HCT116 (cell line): ENCODE measurements around the gene UBA5. TPM values are rescaled to one million over a fixed set of nuclear protein-coding genes. Genes with fewer than 3 reads are reported as not detected.

Source experiments
- ATAC-seq: fragments of 200-7000 bp; cut with Tn5 transposase; 2 replicates; pipeline ENCODE4 v1.9.1; 2020; ENCODE audit warnings: mild to moderate bottlenecking, moderate library complexity
- BruUV-seq: library from RNA; stranded (reverse); fragments of 400-500 nt; replicated peaks from 2 replicates; lab custom pipeline; 2021; lab: Mats Ljungman, UMichigan
- CTCF ChIA-PET: fragments of 300-600 bp; sonication (Branson Sonifier 250); formaldehyde crosslinking; loops from one replicate; lab custom pipeline; 2021; ENCODE audit warnings: antibody characterized with exemption; lab: Charles Lee
- POLR2A ChIA-PET: fragments of 300-600, 350-600 bp; sonication (Branson Sonifier 250); formaldehyde crosslinking; loops from one replicate; lab custom pipeline; 2021; ENCODE audit warnings: antibody characterized with exemption; lab: Charles Lee
- RAD21 ChIA-PET, 2 experiments: fragments of 300-600 bp; sonication (Branson Sonifier 250); formaldehyde crosslinking; loops; one replicate each; lab custom pipeline; 2023; ENCODE audit warnings: low total read pairs in 2 of 2; ENCODE audit not compliant: uncharacterized antibody in 2 of 2, unreplicated experiment in 2 of 2, low non-redundant PET in 1 of 2; lab: Charles Lee
- DNase-seq: peaks from one replicate; pipeline ENCODE4 v3.0.0-alpha.2; 2010; ENCODE audit warnings: low read depth, low spot score
- H2AFZ ChIP-seq: fragments of 200-600 bp; shearing (Covaris generic), sonication (generic); 2 replicates; pipeline ENCODE4 v1.6.1; 2017; ENCODE audit warnings: low read depth, mixed run types, mixed read lengths, antibody characterized with exemption, low read length; ENCODE audit not compliant: poor library complexity, severe bottlenecking
- H3K27ac ChIP-seq: 2 replicates; pipeline ENCODE4 v1.5.1; 2012; ENCODE audit warnings: low read depth, low read length
- H3K27me3 ChIP-seq: fragments of 200-600 bp; sonication (generic); 2 replicates; pipeline ENCODE4 v1.6.1; 2016; ENCODE audit warnings: mixed run types, low read length, mixed read lengths; ENCODE audit not compliant: insufficient read depth
- H3K36me3 ChIP-seq, 2 experiments: fragments of 200-500 bp in 1 of 2; fragments of 200-600 bp in 1 of 2; sonication (Bioruptor generic) in 1 of 2; sonication (generic) in 1 of 2; 2 replicates each; pipeline versions ENCODE4 v1.5.1 to v1.6.1; 2014 to 2016; ENCODE audit warnings: low read length in 2 of 2, inconsistent platforms in 1 of 2, mixed read lengths in 1 of 2, mixed run types in 1 of 2; ENCODE audit not compliant: insufficient read depth in 2 of 2, control insufficient read depth in 1 of 2
- H3K4me1 ChIP-seq, 2 experiments: fragments of 200-600 bp in 1 of 2; sonication (generic) in 1 of 2; 2 replicates each; pipeline versions ENCODE4 v1.5.1 to v1.6.1; 2012 to 2017; ENCODE audit warnings: low read length in 2 of 2, inconsistent platforms in 1 of 2, mild to moderate bottlenecking in 1 of 2, mixed read lengths in 1 of 2, mixed run types in 1 of 2, moderate library complexity in 1 of 2; ENCODE audit not compliant: insufficient read depth in 2 of 2, control insufficient read depth in 1 of 2
- H3K4me2 ChIP-seq: fragments of 200-600 bp; sonication (generic); 2 replicates; pipeline ENCODE4 v1.6.1; 2017; ENCODE audit warnings: mixed run types, low read length, mixed read lengths
- H3K4me3 ChIP-seq, 2 experiments: fragments of 200-600 bp in 1 of 2; sonication (generic) in 1 of 2; replicated peaks in 1 of 2; 2 replicates each; pipeline ENCODE4 v1.5.1; 2011 to 2016; ENCODE audit warnings: low read length in 2 of 2, control low read depth in 1 of 2, low read depth in 1 of 2, mild to moderate bottlenecking in 1 of 2, mixed read lengths in 1 of 2, mixed run types in 1 of 2
- H3K79me2 ChIP-seq: fragments of 200-600 bp; sonication (generic); 2 replicates; pipeline ENCODE4 v1.6.1; 2017; ENCODE audit warnings: mild to moderate bottlenecking, mixed run types, low read length, moderate library complexity, mixed read lengths; ENCODE audit not compliant: insufficient read depth
- H3K9ac ChIP-seq: fragments of 200-600 bp; sonication (generic); 2 replicates; pipeline ENCODE4 v1.6.1; 2016; ENCODE audit warnings: low read length, mixed read lengths
- H3K9me2 ChIP-seq: fragments of 200-600 bp; sonication (generic), shearing (Covaris generic); 2 replicates; pipeline ENCODE4 v1.6.1; 2017; ENCODE audit warnings: mixed run types, mild to moderate bottlenecking, moderate library complexity; ENCODE audit not compliant: insufficient read depth
- H3K9me3 ChIP-seq, 2 experiments: fragments of 200-500 bp in 1 of 2; fragments of 200-600 bp in 1 of 2; sonication (Bioruptor generic) in 1 of 2; sonication (generic) in 1 of 2; 2 replicates each; pipeline ENCODE4 v1.6.1; 2014 to 2017; ENCODE audit warnings: low read length in 2 of 2, mixed read lengths in 2 of 2, inconsistent platforms in 1 of 2, low read depth in 1 of 2, mild to moderate bottlenecking in 1 of 2, mixed run types in 1 of 2, moderate library complexity in 1 of 2; ENCODE audit not compliant: control insufficient read depth in 1 of 2, insufficient read depth in 1 of 2
- H4K20me1 ChIP-seq: fragments of 200-600 bp; sonication (generic), shearing (Covaris generic); 2 replicates; pipeline ENCODE4 v1.6.1; 2017; ENCODE audit warnings: mixed run types, mild to moderate bottlenecking, moderate library complexity; ENCODE audit not compliant: insufficient read depth
- ATF3 ChIP-seq: IDR thresholded peaks from 2 replicates; pipeline ENCODE4 v1.6.1; 2012
- CBX3 ChIP-seq: IDR thresholded peaks from 2 replicates; pipeline ENCODE4 v1.6.1; 2012; ENCODE audit warnings: low read depth
- ELF1 ChIP-seq: IDR thresholded peaks from 2 replicates; pipeline ENCODE4 v1.6.1; 2012; ENCODE audit warnings: low read depth, borderline replicate concordance
- EZH2 ChIP-seq: fragments of 200-600 bp; sonication (generic); IDR thresholded peaks from 2 replicates; pipeline ENCODE4 v1.6.1; 2017; ENCODE audit warnings: antibody characterized with exemption, mixed run types
- FOSL1 ChIP-seq: IDR thresholded peaks from 2 replicates; pipeline ENCODE4 v1.6.1; 2012; ENCODE audit warnings: low read depth
- JUND ChIP-seq: IDR thresholded peaks from 2 replicates; pipeline ENCODE4 v1.6.1; 2012
- POLR2A ChIP-seq: IDR thresholded peaks from 2 replicates; pipeline ENCODE4 v1.7.0; 2011; ENCODE audit warnings: borderline replicate concordance; ENCODE audit not compliant: insufficient read depth, insufficient read length; ENCODE audit errors: extremely low read depth
- POLR2AphosphoS5 ChIP-seq: IDR thresholded peaks from 2 replicates; pipeline ENCODE4 v1.6.1; 2011; ENCODE audit warnings: mild to moderate bottlenecking, low read depth, low read length, moderate library complexity
- RAD21 ChIP-seq: IDR thresholded peaks from 2 replicates; pipeline ENCODE4 v1.6.1; 2012; ENCODE audit warnings: low read depth, mild to moderate bottlenecking
- SIN3A ChIP-seq: IDR thresholded peaks from 2 replicates; pipeline ENCODE4 v1.6.1; 2012; ENCODE audit warnings: low read depth
- SP1 ChIP-seq: IDR thresholded peaks from 2 replicates; pipeline ENCODE4 v1.6.1; 2012; ENCODE audit warnings: low read depth
- YY1 ChIP-seq: IDR thresholded peaks from 2 replicates; pipeline ENCODE4 v1.6.1; 2011; ENCODE audit warnings: low read length, low read depth, moderate library complexity, mild to moderate bottlenecking; ENCODE audit not compliant: insufficient replicate concordance; ENCODE audit errors: extremely low read depth
- ZFX ChIP-seq: fragments of 450-650 bp; IDR thresholded peaks from 2 replicates; pipeline ENCODE4 v1.6.1; 2017
- intact Hi-C: fragments of 100-400 bp; cut with micrococcal nuclease; formaldehyde crosslinking; loops from 2 replicates; pipeline ENCODE4 v1.10.0; 2022
- total RNA-seq: library from RNA; stranded (reverse); gene quantifications from one replicate; pipeline ENCODE4 v1.2.1, GENCODE V29; 2021; ENCODE audit not compliant: unreplicated experiment
- TF ChIP-seq, protein P1 (sequence below): IDR thresholded peaks from 2 replicates; pipeline ENCODE4 v1.6.1; 2011; ENCODE audit warnings: mild to moderate bottlenecking, low read length, moderate library complexity; ENCODE audit not compliant: insufficient replicate concordance; ENCODE audit errors: extremely low read depth
- TF ChIP-seq, protein P2 (sequence below): IDR thresholded peaks from 2 replicates; pipeline ENCODE4 v1.6.1; 2012

UBA5 gene
- total RNA-seq, 1 experiment from 2014 or later, result 43.7 TPM

GRCh38 chr3:132622761-132623160 lies 37.4 kb upstream of the UBA5 start:
- no peak overlapping the region for H3K27ac ChIP-seq
- no peaks in the 10 kb centered on the region for H3K27me3 ChIP-seq
- no peaks in the 10 kb centered on the region for H3K79me2 ChIP-seq
- no peak for TF ChIP-seq POLR2AphosphoS5
- TF ChIP-seq JUND, result no peak
- TF ChIP-seq ATF3, result no peak
- TF ChIP-seq YY1, result no peak
- no peak for TF ChIP-seq EZH2
- TF ChIP-seq ELF1, result no peak
- no peak for TF ChIP-seq RAD21
- no peak for TF ChIP-seq POLR2A
- TF ChIP-seq, protein P1, sequence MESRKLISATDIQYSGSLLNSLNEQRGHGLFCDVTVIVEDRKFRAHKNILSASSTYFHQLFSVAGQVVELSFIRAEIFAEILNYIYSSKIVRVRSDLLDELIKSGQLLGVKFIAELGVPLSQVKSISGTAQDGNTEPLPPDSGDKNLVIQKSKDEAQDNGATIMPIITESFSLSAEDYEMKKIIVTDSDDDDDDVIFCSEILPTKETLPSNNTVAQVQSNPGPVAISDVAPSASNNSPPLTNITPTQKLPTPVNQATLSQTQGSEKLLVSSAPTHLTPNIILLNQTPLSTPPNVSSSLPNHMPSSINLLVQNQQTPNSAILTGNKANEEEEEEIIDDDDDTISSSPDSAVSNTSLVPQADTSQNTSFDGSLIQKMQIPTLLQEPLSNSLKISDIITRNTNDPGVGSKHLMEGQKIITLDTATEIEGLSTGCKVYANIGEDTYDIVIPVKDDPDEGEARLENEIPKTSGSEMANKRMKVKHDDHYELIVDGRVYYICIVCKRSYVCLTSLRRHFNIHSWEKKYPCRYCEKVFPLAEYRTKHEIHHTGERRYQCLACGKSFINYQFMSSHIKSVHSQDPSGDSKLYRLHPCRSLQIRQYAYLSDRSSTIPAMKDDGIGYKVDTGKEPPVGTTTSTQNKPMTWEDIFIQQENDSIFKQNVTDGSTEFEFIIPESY, result no peak
- TF ChIP-seq FOSL1, result no peak
- TF ChIP-seq SIN3A, result no peak
- TF ChIP-seq ZFX, result no peak
- TF ChIP-seq SP1, result no peak
- no peak for TF ChIP-seq CBX3
- TF ChIP-seq, protein P2, sequence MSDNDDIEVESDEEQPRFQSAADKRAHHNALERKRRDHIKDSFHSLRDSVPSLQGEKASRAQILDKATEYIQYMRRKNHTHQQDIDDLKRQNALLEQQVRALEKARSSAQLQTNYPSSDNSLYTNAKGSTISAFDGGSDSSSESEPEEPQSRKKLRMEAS, result no peak
- no peak for DNase-seq
- RAD21 ChIA-PET, result no interaction called here
- no peaks in the 10 kb centered on the region for H3K4me1 ChIP-seq
- no peak overlapping the region for H3K4me3 ChIP-seq
- no peaks in the 10 kb centered on the region for H3K36me3 ChIP-seq
- intact Hi-C loops, result no loop called here
- H3K9me2 ChIP-seq, result no peaks in the 10 kb centered on the region
- no peak for ATAC-seq
- CTCF ChIA-PET, result interaction anchor here (2.1 kb wide), 1 partner anchor 19 kb away, joined by 6 read pairs; no protein-coding TSS in a partner anchor
- H3K9me3 ChIP-seq, result no peaks in the 10 kb centered on the region
- POLR2A ChIA-PET, result no interaction called here
- no peak overlapping the region for H3K9ac ChIP-seq
- H3K4me2 ChIP-seq, result no peak overlapping the region
- H2AFZ ChIP-seq, result no peak overlapping the region
- BruUV-seq, result no TSS peak
- H4K20me1 ChIP-seq, result no peaks in the 10 kb centered on the region
